Measurements from ENCODE around the gene GPR135.
A peak's percentile ranks its signal among the peaks of the same experiment; 100 is the strongest.

GPR135 gene

GRCh38 chr14:59419303-59419702, 45.9 kb downstream of the GPR135 start:
- DNase-seq = no peak

- DNase-seq = peak; percentile 57
Measured at GRCh38 chr14:59417311-59417710, 47.9 kb downstream of the GPR135 start.

GRCh38 chr14:59415836-59416602, 49.2 kb downstream of the GPR135 start:
- no peak for DNase-seq

All from NCI-H82 (cell line).